Sigmoid colon (tissue), 7 donors: ENCODE data around the gene PRR30. TPM values are rescaled to one million over a fixed set of nuclear protein-coding genes. Genes with fewer than 3 reads are reported as not detected.
A peak's percentile ranks its signal among the peaks of the same experiment; 100 is the strongest.

Experiments
- DNase-seq: peaks from one replicate; pipeline ENCODE4 v3.0.0-alpha.2; 2019
- H3K27ac ChIP-seq, 4 donors: fragments of 200-600 bp; sonication (generic); one replicate each; pipeline ENCODE4 v1.5.1; 2016 to 2019; ENCODE audit warnings: mild to moderate bottlenecking in 1 of 4
- H3K27me3 ChIP-seq, 3 donors: fragments of 200-600 bp; sonication (generic); one replicate each; pipeline ENCODE4 v1.5.1; 2019; ENCODE audit warnings: mild to moderate bottlenecking in 1 of 3
- H3K36me3 ChIP-seq, 4 donors: fragments of 200-600 bp; sonication (generic); one replicate each; pipeline ENCODE4 v1.5.1; 2016 to 2019
- H3K4me1 ChIP-seq, 4 donors: fragments of 200-600 bp; sonication (generic); one replicate each; pipeline ENCODE4 v1.5.1; 2017 to 2019
- H3K4me3 ChIP-seq, 4 donors: fragments of 200-600 bp; sonication (generic); one replicate each; pipeline ENCODE4 v1.5.1; 2017 to 2019; ENCODE audit warnings: mild to moderate bottlenecking in 2 of 4, moderate library complexity in 1 of 4
- H3K9me3 ChIP-seq, 4 donors: fragments of 200-600 bp in 3 of 4; sonication (generic) in 3 of 4; one replicate each; pipeline versions ENCODE4 v1.5.1 to v1.6.1; 2013 to 2019
- CTCF ChIP-seq, 4 experiments: fragments of 450-650 bp in 3 of 4; fragments of 200-600 bp in 1 of 4; IDR thresholded peaks; one replicate each; pipeline ENCODE4 v1.5.1; 2016 to 2019; ENCODE audit warnings: antibody characterized with exemption in 4 of 4, mild to moderate bottlenecking in 3 of 4, moderate library complexity in 2 of 4
- EP300 ChIP-seq, 4 donors: sonication (generic); formaldehyde crosslinking; IDR thresholded peaks; one replicate each; pipeline ENCODE4 v1.6.1; 2017; ENCODE audit warnings: antibody characterized with exemption in 4 of 4
- POLR2A ChIP-seq, 2 donors: fragments of 450-650 bp; IDR thresholded peaks; one replicate each; pipeline ENCODE4 v1.6.1; 2016; ENCODE audit warnings: antibody characterized with exemption in 2 of 2, mild to moderate bottlenecking in 2 of 2, moderate library complexity in 2 of 2
- POLR2AphosphoS5 ChIP-seq, 4 donors: sonication (generic); formaldehyde crosslinking; IDR thresholded peaks; one replicate each; pipeline ENCODE4 v1.6.1; 2017; ENCODE audit warnings: antibody characterized with exemption in 4 of 4
- WGBS, 2 donors: extraction: QIAGEN DNeasy Blood & Tissue Kit; methylation state at CpG; one replicate each; pipeline ENCODE4 v1.1.7; 2013; 5-methylcytosine and 5-hydroxymethylcytosine counted together
- intact Hi-C: fragments of 100-400 bp; cut with DNase I; formaldehyde crosslinking; loops from one replicate; pipeline ENCODE4 v1.15.1; 2023
- polyA plus RNA-seq, 3 donors: library from polyadenylated mRNA; stranded (reverse); fragments of 200-250 nt; gene quantifications; one replicate each; pipeline ENCODE4 v1.2.3, GENCODE V29; 2013
- total RNA-seq, 4 donors: library from RNA; depleted of rRNA; stranded (reverse); fragments of >200 nt; gene quantifications; one replicate each; pipeline ENCODE4 v1.1.0, GENCODE V29; 2016
- donor health status: healthy with polysubstance abuse.
- donor health status: Bipolar disorder and iron deficiency.
- donor health status: healthy.

Gene PRR30
- total and polyA plus RNA-seq, 7 donors, result not detected

GRCh38 chr2:27127883-27128667, 11.1 kb downstream of the PRR30 start:
- DNase-seq, result peak; percentile 27
- H3K4me3 ChIP-seq, result no peak overlapping the region
- peaks cover 0 to 21% (median 14%) of the 10 kb centered on the region in 4 donors for H3K4me1 ChIP-seq
- TF ChIP-seq POLR2AphosphoS5 (IDR thresholded peaks at IDR 0.05) (no peak), CTCF (IDR thresholded peaks at IDR 0.05) (no peak), POLR2A (IDR thresholded peaks at IDR 0.05) (no peak), EP300 (IDR thresholded peaks at IDR 0.05) (no peak)
- no peaks in the 10 kb centered on the region for H3K9me3 ChIP-seq
- no peak overlapping the region for H3K27ac ChIP-seq
- intact Hi-C loops, result no loop called here
- no peaks in the 10 kb centered on the region for H3K27me3 ChIP-seq
- WGBS, 2 donors, result 88 to 90% methylated on average over 9 of the region's 9 CpGs
- H3K36me3 ChIP-seq, result peaks cover 0 to 31% (median 24%) of the 10 kb centered on the region in 4 donors

GRCh38 chr2:27126252-27126710, 12.9 kb downstream of the PRR30 start:
- no peaks in the 10 kb centered on the region for H3K9me3 ChIP-seq
- H3K27me3 ChIP-seq, result no peaks in the 10 kb centered on the region
- 36 to 62% methylated on average over 5 of the region's 5 CpGs for WGBS, 2 donors
- H3K27ac ChIP-seq, result no peak overlapping the region
- intact Hi-C loops, result no loop called here
- H3K4me1 ChIP-seq, result peaks cover 0 to 11% (median 3%) of the 10 kb centered on the region in 4 donors
- H3K36me3 ChIP-seq, result peaks cover 0 to 17% (median 12%) of the 10 kb centered on the region in 4 donors
- H3K4me3 ChIP-seq, result no peak overlapping the region
- DNase-seq, result peak; percentile 19
- no peak for TF ChIP-seq EP300 (IDR thresholded peaks at IDR 0.05)

- Histone ChIP-seq H3K27me3 (no peaks in the 10 kb centered on the region), H3K9me3 (no peaks in the 10 kb centered on the region), H3K36me3 (peaks cover 0 to 5% (median 1%) of the 10 kb centered on the region in 4 donors), H3K4me3 (no peak overlapping the region), H3K27ac (no peak overlapping the region), H3K4me1 (peaks cover 0 to 11% (median 3%) of the 10 kb centered on the region in 4 donors)
- intact Hi-C loops, result no loop called here
- DNase-seq, result no peak
- 92 to 93% methylated on average over 3 of the region's 3 CpGs for WGBS, 2 donors
- TF ChIP-seq POLR2AphosphoS5 (IDR thresholded peaks at IDR 0.05), result no peak
- TF ChIP-seq POLR2A (IDR thresholded peaks at IDR 0.05), result no peak
- TF ChIP-seq EP300 (IDR thresholded peaks at IDR 0.05), result no peak
- no peak for TF ChIP-seq CTCF (IDR thresholded peaks at IDR 0.05)
Measured at GRCh38 chr2:27125104-27125503, 14.1 kb downstream of the PRR30 start.

GRCh38 chr2:27123302-27124150, 15.7 kb downstream of the PRR30 start, which contains the start of gene ABHD1:
ABHD1 (plus strand) TSS chr2:27123815; CDS start chr2:27123949, 134 bp downstream.
- intact Hi-C loops, result no loop called here
- TF ChIP-seq CTCF (IDR thresholded peaks at IDR 0.05) (no peak), EP300 (IDR thresholded peaks at IDR 0.05) (no peak), POLR2A (IDR thresholded peaks at IDR 0.05) (no peak), POLR2AphosphoS5 (IDR thresholded peaks at IDR 0.05) (no peak)
- Histone ChIP-seq H3K27ac (peak within 1 kb of the TSS; percentile 4 to 43 (median 36)), H3K27me3 (peaks cover 8 to 12% (median 10%) of the 10 kb centered on the region in 3 donors), H3K36me3 (no peaks in the 10 kb centered on the region), H3K4me3 (peak within 1 kb of the TSS; percentile 27 to 63 (median 54)), H3K9me3 (no peaks in the 10 kb centered on the region), H3K4me1 (peaks cover 0 to 18% (median 10%) of the 10 kb centered on the region in 4 donors)
- DNase-seq, result peak; percentile 79
- 5 to 7% methylated on average over 47 of the region's 47 CpGs for WGBS, 2 donors

GRCh38 chr2:27122791-27123190, 16.4 kb downstream of the PRR30 start:
- no peaks in the 10 kb centered on the region for H3K9me3 ChIP-seq
- WGBS, 2 donors, result 93% methylated on average over 7 of the region's 7 CpGs
- peak; percentile 59 for DNase-seq
- peaks cover 16 to 19% (median 18%) of the 10 kb centered on the region in 3 donors for H3K27me3 ChIP-seq
- intact Hi-C loops, result no loop called here
- H3K4me3 ChIP-seq, result peak overlapping the region in 1 of 4 donors; percentile 52
- TF ChIP-seq POLR2AphosphoS5 (IDR thresholded peaks at IDR 0.05), result no peak
- no peak for TF ChIP-seq EP300 (IDR thresholded peaks at IDR 0.05)
- no peak for TF ChIP-seq POLR2A (IDR thresholded peaks at IDR 0.05)
- no peak for TF ChIP-seq CTCF (IDR thresholded peaks at IDR 0.05)
- H3K27ac ChIP-seq, result no peak overlapping the region
- H3K4me1 ChIP-seq, result peaks cover 0 to 23% (median 13%) of the 10 kb centered on the region in 4 donors
- no peaks in the 10 kb centered on the region for H3K36me3 ChIP-seq
